HG03280 (cell line): ENCODE results near the gene KLHDC7A.

ENCODE experiments used
- ATAC-seq: cut with Tn5 transposase; IDR thresholded peaks from one replicate; pipeline ENCODE4 v1.9.1; 2021; ENCODE audit warnings: mild to moderate bottlenecking, moderate library complexity; ENCODE audit not compliant: unreplicated experiment

The KLHDC7A gene

GRCh38 chr1:18470671-18471355 lies 9.9 kb upstream of the KLHDC7A start:
- ATAC-seq = no peak

GRCh38 chr1:18473195-18473815 lies 7.4 kb upstream of the KLHDC7A start:
- no peak for ATAC-seq

- no peak for ATAC-seq
Observed at GRCh38 chr1:18474559-18475175, 6.1 kb upstream of the KLHDC7A start.

GRCh38 chr1:18475234-18475905 lies 5.4 kb upstream of the KLHDC7A start:
- no peak for ATAC-seq

GRCh38 chr1:18479454-18479853 lies 1.3 kb upstream of the KLHDC7A start:
- ATAC-seq = no peak

GRCh38 chr1:18481190-18481920 lies 625 bp downstream of the KLHDC7A start:
- no peak for ATAC-seq

GRCh38 chr1:18481921-18482701 lies 1.4 kb downstream of the KLHDC7A start:
- ATAC-seq = no peak

- no peak for ATAC-seq
Observed at GRCh38 chr1:18482721-18483425, 2.1 kb downstream of the KLHDC7A start.

GRCh38 chr1:18484276-18484675 lies 3.5 kb downstream of the KLHDC7A start:
- ATAC-seq = no peak

GRCh38 chr1:18484721-18485120 lies 4.0 kb downstream of the KLHDC7A start:
- no peak for ATAC-seq

- ATAC-seq = no peak
Observed at GRCh38 chr1:18485227-18485626, 4.5 kb downstream of the KLHDC7A start.

GRCh38 chr1:18486195-18486594 lies 5.5 kb downstream of the KLHDC7A start:
- no peak for ATAC-seq

GRCh38 chr1:18489417-18490143 lies 8.8 kb downstream of the KLHDC7A start:
- no peak for ATAC-seq

- no peak for ATAC-seq
Observed at GRCh38 chr1:18491168-18491567, 10.4 kb downstream of the KLHDC7A start.

- no peak for ATAC-seq
Observed at GRCh38 chr1:18494304-18494703, 13.6 kb downstream of the KLHDC7A start.

- ATAC-seq = no peak
Observed at GRCh38 chr1:18495635-18496034, 14.9 kb downstream of the KLHDC7A start.

- no peak for ATAC-seq
Observed at GRCh38 chr1:18496056-18496455, 15.3 kb downstream of the KLHDC7A start.

- ATAC-seq = no peak
Observed at GRCh38 chr1:18496497-18497235, 15.9 kb downstream of the KLHDC7A start.
